ENCODE data around the gene HHIPL2.

DNA sequence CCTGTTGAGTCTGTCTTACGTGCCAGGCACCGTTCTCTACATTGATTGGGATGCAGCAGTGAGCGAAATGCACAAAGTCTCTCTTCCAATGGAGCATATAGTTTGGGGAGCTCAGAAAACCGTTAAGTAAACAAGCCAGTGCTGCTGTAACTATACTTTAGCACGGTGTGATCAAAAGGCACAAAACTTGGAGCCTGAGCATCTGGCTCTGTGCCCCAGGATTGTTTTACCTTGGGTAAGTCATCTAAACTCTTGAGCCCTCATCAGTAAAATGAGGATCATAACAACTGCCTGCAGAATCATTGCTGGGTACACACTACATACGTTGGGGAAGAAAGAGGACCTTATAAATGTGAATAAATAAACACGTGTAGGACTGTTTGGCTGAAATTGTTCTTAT lies 1.8 kb downstream of the HHIPL2 start:
- no peak for TF ChIP-seq YY1 (IDR thresholded peaks at IDR 0.05; ENCODE audit: insufficient read depth, insufficient read length)
- TF ChIP-seq ZNF274 (IDR thresholded peaks at IDR 0.05; ENCODE audit: low read depth, low read length): no peak
